ENCODE results near the gene KCNH8.

The KCNH8 gene

GRCh38 chr3:19154693-19155250 is 6.5 kb downstream of the KCNH8 start:
- no peaks in the 10 kb centered on the region for H3K9me2 ChIP-seq (replicated peaks; ENCODE audit: control insufficient read depth, low read length)
- peaks cover 10% of the 10 kb centered on the region for H3K27me3 ChIP-seq (ENCODE audit: control insufficient read depth, low read length)
- H3K9me3 ChIP-seq (ENCODE audit: control insufficient read depth, insufficient read depth, low read length), result no peaks in the 10 kb centered on the region
- no peak overlapping the region for H3K27ac ChIP-seq (ENCODE audit: low read depth, low read length)
- no peaks in the 10 kb centered on the region for H3K4me1 ChIP-seq (ENCODE audit: control insufficient read depth, low read length)
- no peak overlapping the region for H3K4me3 ChIP-seq (ENCODE audit: low read length)
- TF ChIP-seq CTCF (IDR thresholded peaks at IDR 0.05; ENCODE audit: low read depth, low read length, poor library complexity, severe bottlenecking), result no peak
- TF ChIP-seq EZH2phosphoT487 (IDR thresholded peaks at IDR 0.05; ENCODE audit: borderline replicate concordance, low read length), result no peak
- no peaks in the 10 kb centered on the region for H3K79me2 ChIP-seq (ENCODE audit: control insufficient read depth, low read length)
- no peak overlapping the region for H3K4me2 ChIP-seq (ENCODE audit: low read length)
- H3F3A ChIP-seq (ENCODE audit: control insufficient read depth, insufficient read depth), result no peaks in the 10 kb centered on the region
- no peaks in the 10 kb centered on the region for H3K36me3 ChIP-seq (ENCODE audit: control insufficient read depth, low read length)
- H4K20me1 ChIP-seq (ENCODE audit: control insufficient read depth, insufficient read depth, low read depth, low read length), result peaks cover under 1% of the 10 kb centered on the region; the same call in 1 of the 2 replicates

GRCh38 chr3:19155375-19155774 is 7.1 kb downstream of the KCNH8 start:
- no peaks in the 10 kb centered on the region for H3K9me2 ChIP-seq (replicated peaks; ENCODE audit: control insufficient read depth, low read length)
- H3K79me2 ChIP-seq (ENCODE audit: control insufficient read depth, low read length), result no peaks in the 10 kb centered on the region
- TF ChIP-seq CTCF (IDR thresholded peaks at IDR 0.05; ENCODE audit: low read depth, low read length, poor library complexity, severe bottlenecking) (no peak), EZH2phosphoT487 (IDR thresholded peaks at IDR 0.05; ENCODE audit: borderline replicate concordance, low read length) (no peak)
- H3K27ac ChIP-seq (ENCODE audit: low read depth, low read length), result no peak overlapping the region
- no peaks in the 10 kb centered on the region for H4K20me1 ChIP-seq (ENCODE audit: control insufficient read depth, insufficient read depth, low read depth, low read length)
- peaks cover 5% of the 10 kb centered on the region for H3K27me3 ChIP-seq (ENCODE audit: control insufficient read depth, low read length)
- no peaks in the 10 kb centered on the region for H3K9me3 ChIP-seq (ENCODE audit: control insufficient read depth, insufficient read depth, low read length)
- H3K4me1 ChIP-seq (ENCODE audit: control insufficient read depth, low read length), result no peaks in the 10 kb centered on the region
- no peak overlapping the region for H3K4me2 ChIP-seq (ENCODE audit: low read length)
- H3F3A ChIP-seq (ENCODE audit: control insufficient read depth, insufficient read depth), result no peaks in the 10 kb centered on the region
- H3K4me3 ChIP-seq (ENCODE audit: low read length), result no peak overlapping the region
- no peaks in the 10 kb centered on the region for H3K36me3 ChIP-seq (ENCODE audit: control insufficient read depth, low read length)

- Histone ChIP-seq H3K4me3 (ENCODE audit: low read length) (no peak overlapping the region), H3K27me3 (ENCODE audit: control insufficient read depth, low read length) (no peaks in the 10 kb centered on the region), H3K27ac (ENCODE audit: low read depth, low read length) (no peak overlapping the region), H4K20me1 (ENCODE audit: control insufficient read depth, insufficient read depth, low read depth, low read length) (no peaks in the 10 kb centered on the region), H3F3A (ENCODE audit: control insufficient read depth, insufficient read depth) (no peaks in the 10 kb centered on the region), H3K9me2 (replicated peaks; ENCODE audit: control insufficient read depth, low read length) (no peaks in the 10 kb centered on the region), H3K4me1 (ENCODE audit: control insufficient read depth, low read length) (no peaks in the 10 kb centered on the region), H3K36me3 (ENCODE audit: control insufficient read depth, low read length) (no peaks in the 10 kb centered on the region), H3K9me3 (ENCODE audit: control insufficient read depth, insufficient read depth, low read length) (no peaks in the 10 kb centered on the region), H3K79me2 (ENCODE audit: control insufficient read depth, low read length) (no peaks in the 10 kb centered on the region), H3K4me2 (ENCODE audit: low read length) (no peak overlapping the region)
- no peak for TF ChIP-seq EZH2phosphoT487 (IDR thresholded peaks at IDR 0.05; ENCODE audit: borderline replicate concordance, low read length)
- TF ChIP-seq CTCF (IDR thresholded peaks at IDR 0.05; ENCODE audit: low read depth, low read length, poor library complexity, severe bottlenecking), result no peak
These were observed 11.8 kb downstream of the KCNH8 start for GRCh38 chr3:19159966-19160635.

Data from DOHH2 (cell line).